SK-N-SH (cell line): ENCODE measurements around the gene FBXL2. TPM values are rescaled to one million over a fixed set of nuclear protein-coding genes. Genes with fewer than 3 reads are reported as not detected.

Experiments
- CTCF ChIA-PET: fragments of 300-600, 350-600 bp; formaldehyde crosslinking; extraction: SDS; loops from one replicate; lab custom pipeline; 2021; lab: Yijun Ruan, JAX
- POLR2A ChIA-PET: fragments of 350-600 bp; sonication (Branson Sonifier 250); formaldehyde crosslinking; extraction: SDS; loops from one replicate; lab custom pipeline; 2020; ENCODE audit warnings: antibody characterized with exemption, inconsistent platforms; lab: Yijun Ruan, JAX
- DNase-seq: peaks from one replicate; pipeline ENCODE4 v3.0.0; 2012
- H2AFZ ChIP-seq: fragments of 200-600 bp; sonication (generic); 2 replicates; pipeline ENCODE4 v1.8.1; 2016; ENCODE audit warnings: antibody characterized with exemption, mild to moderate bottlenecking, low read depth
- H3F3A ChIP-seq: fragments of 200-600 bp; sonication (generic); replicated peaks from 2 replicates; pipeline ENCODE3; 2016; ENCODE audit warnings: antibody characterized with exemption, mild to moderate bottlenecking; ENCODE audit not compliant: insufficient read depth
- H3K27ac ChIP-seq, 2 experiments: fragments of 200-500 bp in 1 of 2; fragments of 200-600 bp in 1 of 2; sonication (Bioruptor generic) in 1 of 2; sonication (generic), shearing (Covaris generic) in 1 of 2; 2 replicates each; pipeline versions ENCODE4 v1.5.1 to v1.6.1; 2014 to 2016; ENCODE audit warnings: low read depth in 2 of 2, inconsistent platforms in 1 of 2, low read length in 1 of 2, mild to moderate bottlenecking in 1 of 2, mixed read lengths in 1 of 2
- H3K27me3 ChIP-seq: fragments of 200-600 bp; sonication (generic), shearing (Covaris generic); 2 replicates; pipeline ENCODE4 v1.6.1; 2016; ENCODE audit warnings: mixed run types; ENCODE audit not compliant: insufficient read depth
- H3K36me3 ChIP-seq, 2 experiments: fragments of 200-500 bp in 1 of 2; fragments of 200-600 bp in 1 of 2; sonication (Bioruptor generic) in 1 of 2; sonication (generic) in 1 of 2; replicated peaks in 1 of 2; 2 replicates each; pipeline versions ENCODE3 to v1.5.1; 2014 to 2016; ENCODE audit warnings: low read length in 1 of 2, mild to moderate bottlenecking in 1 of 2; ENCODE audit not compliant: insufficient read depth in 2 of 2, control insufficient read depth in 1 of 2
- H3K4me1 ChIP-seq, 2 experiments: fragments of 200-500 bp in 1 of 2; fragments of 200-600 bp in 1 of 2; sonication (Bioruptor generic) in 1 of 2; sonication (generic), shearing (Covaris generic) in 1 of 2; 2 replicates each; pipeline versions ENCODE4 v1.5.1 to v1.6.1; 2014 to 2016; ENCODE audit warnings: low read depth in 1 of 2, low read length in 1 of 2, mixed run types in 1 of 2; ENCODE audit not compliant: insufficient read depth in 2 of 2, control insufficient read depth in 1 of 2
- H3K4me2 ChIP-seq: fragments of 200-600 bp; sonication (generic), shearing (Covaris generic); 2 replicates; pipeline ENCODE4 v1.6.1; 2017; ENCODE audit warnings: mixed run types
- H3K4me3 ChIP-seq, 2 experiments: fragments of 200-500 bp in 1 of 2; fragments of 200-600 bp in 1 of 2; sonication (Bioruptor generic) in 1 of 2; sonication (generic), shearing (Covaris generic) in 1 of 2; 2 replicates each; pipeline versions ENCODE4 v1.5.1 to v1.8.1; 2014 to 2016; ENCODE audit warnings: low read depth in 2 of 2, inconsistent platforms in 1 of 2, low read length in 1 of 2, mild to moderate bottlenecking in 1 of 2, mixed read lengths in 1 of 2, moderate library complexity in 1 of 2
- H3K79me2 ChIP-seq: fragments of 200-600 bp; sonication (generic); 2 replicates; pipeline ENCODE4 v1.8.1; 2017; ENCODE audit warnings: mild to moderate bottlenecking; ENCODE audit not compliant: insufficient read depth
- H3K9ac ChIP-seq: fragments of 200-600 bp; sonication (generic); 2 replicates; pipeline ENCODE4 v1.6.1; 2017; ENCODE audit warnings: mixed run types
- H3K9me2 ChIP-seq: fragments of 200-600 bp; sonication (generic); 2 replicates; pipeline ENCODE4 v1.6.1; 2017; ENCODE audit warnings: mixed run types
- H3K9me3 ChIP-seq: fragments of 200-600 bp; sonication (generic); 2 replicates; pipeline ENCODE4 v1.6.1; 2017; ENCODE audit warnings: mixed run types, mild to moderate bottlenecking, moderate library complexity
- H4K20me1 ChIP-seq: fragments of 200-600 bp; sonication (generic); 2 replicates; pipeline ENCODE4 v1.6.1; 2017; ENCODE audit warnings: mild to moderate bottlenecking, mixed run types; ENCODE audit not compliant: insufficient read depth
- CHD2 ChIP-seq: fragments of 150-350 bp; IDR thresholded peaks from 2 replicates; pipeline ENCODE4 v1.6.1; 2018; ENCODE audit warnings: low read length; ENCODE audit not compliant: partially characterized antibody
- ELF1 ChIP-seq: IDR thresholded peaks from 2 replicates; pipeline ENCODE4 v1.4.0; 2012
- FOSL2 ChIP-seq: IDR thresholded peaks from 2 replicates; pipeline ENCODE4 v1.4.0; 2012; ENCODE audit warnings: low read depth, mild to moderate bottlenecking, moderate library complexity, borderline replicate concordance
- FOXJ3 ChIP-seq: sonication (generic); formaldehyde crosslinking; IDR thresholded peaks from 2 replicates; pipeline ENCODE4 v1.5.1; 2020; ENCODE audit warnings: mild to moderate bottlenecking, missing genetic modification reagents
- IRF3 ChIP-seq: fragments of 150-350 bp; IDR thresholded peaks from 2 replicates; pipeline ENCODE4 v1.6.1; 2016; ENCODE audit warnings: mild to moderate bottlenecking, low read depth, low read length
- JUND ChIP-seq: IDR thresholded peaks from 2 replicates; pipeline ENCODE4 v1.4.0; 2012
- MEF2A ChIP-seq: IDR thresholded peaks from 2 replicates; pipeline ENCODE4 v1.4.0; 2012; ENCODE audit warnings: low read depth, borderline replicate concordance
- NFIC ChIP-seq: IDR thresholded peaks from 2 replicates; pipeline ENCODE4 v1.4.0; 2012; ENCODE audit warnings: borderline replicate concordance
- NRF1 ChIP-seq: IDR thresholded peaks from 2 replicates; pipeline ENCODE4 v1.6.1; 2012; ENCODE audit warnings: low read depth, mild to moderate bottlenecking, low read length
- PBX3 ChIP-seq: IDR thresholded peaks from 2 replicates; pipeline ENCODE4; 2012
- POLR2AphosphoS5 ChIP-seq: IDR thresholded peaks from 2 replicates; pipeline ENCODE4 v1.6.1; 2012; ENCODE audit warnings: low read depth, low read length
- RAD21 ChIP-seq: IDR thresholded peaks from 2 replicates; pipeline ENCODE4 v1.6.1; 2012; ENCODE audit warnings: mild to moderate bottlenecking, low read length
- RCOR1 ChIP-seq: fragments of 150-350 bp; IDR thresholded peaks from 2 replicates; pipeline ENCODE4 v1.6.1; 2017; ENCODE audit warnings: antibody characterized with exemption, low read length
- RFX5 ChIP-seq: IDR thresholded peaks from 2 replicates; pipeline ENCODE4 v1.6.1; 2012; ENCODE audit warnings: mild to moderate bottlenecking, improper control_type of control experiment, low read length
- RXRA ChIP-seq: IDR thresholded peaks from 2 replicates; pipeline ENCODE4 v1.4.0; 2012; ENCODE audit warnings: low read depth, mild to moderate bottlenecking, borderline replicate concordance
- SIN3A ChIP-seq: IDR thresholded peaks from 2 replicates; pipeline ENCODE4 v1.6.1; 2012; ENCODE audit warnings: low read depth, mild to moderate bottlenecking, low read length, moderate library complexity, borderline replicate concordance
- SMC3 ChIP-seq: IDR thresholded peaks from 2 replicates; pipeline ENCODE4 v1.6.1; 2012; ENCODE audit warnings: low read depth, low read length, improper control_type of control experiment
- TCF12 ChIP-seq: IDR thresholded peaks from 2 replicates; pipeline ENCODE4 v1.4.0; 2012
- TEAD4 ChIP-seq: IDR thresholded peaks from 2 replicates; pipeline ENCODE4 v1.4.0; 2012; ENCODE audit warnings: mild to moderate bottlenecking, borderline replicate concordance; ENCODE audit not compliant: insufficient read depth
- USF1 ChIP-seq: IDR thresholded peaks from 2 replicates; pipeline ENCODE4 v1.4.0; 2012; ENCODE audit warnings: low read depth, borderline replicate concordance
- YY1 ChIP-seq: IDR thresholded peaks from 2 replicates; pipeline ENCODE4 v1.4.0; 2012; ENCODE audit warnings: low read depth, mild to moderate bottlenecking
- ZBTB33 ChIP-seq: IDR thresholded peaks from 2 replicates; pipeline ENCODE4 v1.4.0; 2012; ENCODE audit warnings: low read depth, borderline replicate concordance
- WGBS: methylation state at CpG from one replicate; pipeline ENCODE4 v1.1.6; 2017; ENCODE audit warnings: low lambda C conversion rate; 5-methylcytosine and 5-hydroxymethylcytosine counted together
- polyA plus RNA-seq, 3 experiments: library from polyadenylated mRNA; depleted of rRNA; stranded (reverse); fragments of >200 nt; gene quantifications; 2 replicates each; pipeline ENCODE4 v1.2.3, GENCODE V29; 2012

The FBXL2 gene
- polyA plus RNA-seq, 1 of the 3 experiments (the other 2 are of a cell fraction), result 13.7 TPM

GRCh38 chr3:33355611-33356010, 78.4 kb downstream of the FBXL2 start (continued):
- TF ChIP-seq IRF3, result no peak
- TF ChIP-seq ELF1, result no peak
- TF ChIP-seq NRF1, result no peak
- no peak for TF ChIP-seq FOXJ3 (CRISPR knock-in tag)
- no peak for TF ChIP-seq RFX5
- no peak for TF ChIP-seq RCOR1
- TF ChIP-seq TCF12, result no peak
- no peak for TF ChIP-seq CHD2
- TF ChIP-seq YY1, result no peak
- TF ChIP-seq, all 33 proteins: peak for 0

- WGBS, result 83% methylated on average over 4 of the region's 4 CpGs
- Histone ChIP-seq H3K9me3 (no peaks in the 10 kb centered on the region), H3K4me2 (no peak overlapping the region), H3F3A (peaks cover 16% of the 10 kb centered on the region), H3K9ac (no peak overlapping the region), H3K4me1 (peaks cover 0 to 12% of the 10 kb centered on the region in 2 experiments; a peak in 1 of 4 replicates), H3K9me2 (no peaks in the 10 kb centered on the region), H3K27ac (no peak overlapping the region), H3K27me3 (no peaks in the 10 kb centered on the region), H2AFZ (no peak overlapping the region), H3K4me3 (no peak overlapping the region), H3K79me2 (peaks cover 5% of the 10 kb centered on the region), H3K36me3 (peaks cover 0 to 6% of the 10 kb centered on the region in 2 experiments), H4K20me1 (no peaks in the 10 kb centered on the region)
- CTCF ChIA-PET, result interaction anchor here (1.6 to 8.1 kb wide), 2 partner anchors 14 to 227 kb away, joined by 6 to 56 read pairs; no protein-coding TSS in a partner anchor
- TF ChIP-seq RXRA (no peak), TEAD4 (no peak), MEF2A (no peak), USF1 (no peak), IRF3 (no peak), SIN3A (no peak), RCOR1 (no peak), FOSL2 (no peak), POLR2AphosphoS5 (no peak), PBX3 (no peak), ZBTB33 (no peak), NFIC (no peak), SMC3 (no peak), RAD21 (no peak), JUND (no peak)
- DNase-seq, result no peak
- POLR2A ChIA-PET, result no interaction called here
These were observed 81.0 kb downstream of the FBXL2 start for GRCh38 chr3:33358172-33358781.
